HepG2 (cell line): Measurements from ENCODE around the gene RAD54L.

ENCODE experiments used
- JARID2 ChIP-seq: sonication (generic); formaldehyde crosslinking; IDR thresholded peaks from 2 replicates; pipeline ENCODE4 v1.8.1; 2023; ENCODE audit warnings: missing genetic modification reagents, inconsistent platforms; ENCODE audit not compliant: insufficient replicate concordance
- MAZ ChIP-seq, 2 experiments: sonication (generic) in 1 of 2; formaldehyde crosslinking in 1 of 2; IDR thresholded peaks; 2 replicates each; pipeline versions ENCODE4 v1.5.0 to v1.6.1; 2012 to 2020; ENCODE audit warnings: low read depth in 2 of 2, mild to moderate bottlenecking in 2 of 2, borderline replicate concordance in 1 of 2, improper control_type of control experiment in 1 of 2, low read length in 1 of 2, missing genetic modification reagents in 1 of 2, moderate library complexity in 1 of 2
- POLR2G ChIP-seq: fragments of 200-400 bp; formaldehyde crosslinking; IDR thresholded peaks from 2 replicates; pipeline ENCODE4 v1.6.1; 2018; ENCODE audit warnings: mild to moderate bottlenecking, low read depth, low read length, moderate library complexity
- TBP ChIP-seq: sonication (generic); formaldehyde crosslinking; IDR thresholded peaks from 2 replicates; pipeline ENCODE4 v1.5.0; 2020; ENCODE audit warnings: missing genetic modification reagents
- TCF7 ChIP-seq: sonication (generic); IDR thresholded peaks from 2 replicates; pipeline ENCODE4 v1.6.1; 2016; ENCODE audit warnings: antibody characterized with exemption, low read depth
- TEAD2 ChIP-seq: sonication (generic); formaldehyde crosslinking; IDR thresholded peaks from 2 replicates; pipeline ENCODE4 v1.9.0; 2021; ENCODE audit warnings: missing genetic modification reagents
- ZNF34 ChIP-seq: sonication (generic); formaldehyde crosslinking; IDR thresholded peaks from 2 replicates; pipeline ENCODE4 v1.4.0; 2020; ENCODE audit warnings: mild to moderate bottlenecking, missing genetic modification reagents, borderline replicate concordance
- ZSCAN12 ChIP-seq: sonication (generic); formaldehyde crosslinking; IDR thresholded peaks from 2 replicates; pipeline ENCODE4 v1.9.0; 2021; ENCODE audit warnings: mild to moderate bottlenecking, missing genetic modification reagents
- TF ChIP-seq, protein P1 (sequence below): sonication (generic); formaldehyde crosslinking; IDR thresholded peaks from 2 replicates; pipeline ENCODE4 v1.4.0; 2020; ENCODE audit warnings: missing genetic modification reagents
- TF ChIP-seq, protein P2 (sequence below): sonication (generic); formaldehyde crosslinking; IDR thresholded peaks from 2 replicates; pipeline ENCODE4 v1.4.0; 2020; ENCODE audit warnings: mild to moderate bottlenecking, missing genetic modification reagents
- TF ChIP-seq, protein P3 (sequence below): sonication (generic); formaldehyde crosslinking; IDR thresholded peaks from 2 replicates; pipeline ENCODE4 v1.5.0; 2020; ENCODE audit warnings: mild to moderate bottlenecking, missing genetic modification reagents, moderate library complexity
- TF ChIP-seq, protein P4 (sequence below): sonication (generic); formaldehyde crosslinking; IDR thresholded peaks from 2 replicates; pipeline ENCODE4 v1.5.0; 2020; ENCODE audit warnings: missing genetic modification reagents
- TF ChIP-seq, protein P5 (sequence below): sonication (generic); formaldehyde crosslinking; IDR thresholded peaks from 2 replicates; pipeline ENCODE4 v1.4.0; 2020; ENCODE audit warnings: missing genetic modification reagents

- TF ChIP-seq TBP (CRISPR knock-in tag) (no peak), ZNF34 (no peak), MAZ (IDR thresholded peaks at IDR 0.05; ENCODE audit: borderline replicate concordance, low read depth, low read length) (no peak), MAZ (CRISPR knock-in tag; IDR thresholded peaks at IDR 0.05; ENCODE audit: low read depth) (no peak), TCF7 (no peak), POLR2G (no peak), TEAD2 (CRISPR knock-in tag) (no peak), ZSCAN12 (CRISPR knock-in tag) (no peak), JARID2 (CRISPR knock-in tag) (no peak)
- TF ChIP-seq, protein P1, sequence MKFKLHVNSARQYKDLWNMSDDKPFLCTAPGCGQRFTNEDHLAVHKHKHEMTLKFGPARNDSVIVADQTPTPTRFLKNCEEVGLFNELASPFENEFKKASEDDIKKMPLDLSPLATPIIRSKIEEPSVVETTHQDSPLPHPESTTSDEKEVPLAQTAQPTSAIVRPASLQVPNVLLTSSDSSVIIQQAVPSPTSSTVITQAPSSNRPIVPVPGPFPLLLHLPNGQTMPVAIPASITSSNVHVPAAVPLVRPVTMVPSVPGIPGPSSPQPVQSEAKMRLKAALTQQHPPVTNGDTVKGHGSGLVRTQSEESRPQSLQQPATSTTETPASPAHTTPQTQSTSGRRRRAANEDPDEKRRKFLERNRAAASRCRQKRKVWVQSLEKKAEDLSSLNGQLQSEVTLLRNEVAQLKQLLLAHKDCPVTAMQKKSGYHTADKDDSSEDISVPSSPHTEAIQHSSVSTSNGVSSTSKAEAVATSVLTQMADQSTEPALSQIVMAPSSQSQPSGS (CRISPR knock-in tag) = no peak
- TF ChIP-seq, protein P2, sequence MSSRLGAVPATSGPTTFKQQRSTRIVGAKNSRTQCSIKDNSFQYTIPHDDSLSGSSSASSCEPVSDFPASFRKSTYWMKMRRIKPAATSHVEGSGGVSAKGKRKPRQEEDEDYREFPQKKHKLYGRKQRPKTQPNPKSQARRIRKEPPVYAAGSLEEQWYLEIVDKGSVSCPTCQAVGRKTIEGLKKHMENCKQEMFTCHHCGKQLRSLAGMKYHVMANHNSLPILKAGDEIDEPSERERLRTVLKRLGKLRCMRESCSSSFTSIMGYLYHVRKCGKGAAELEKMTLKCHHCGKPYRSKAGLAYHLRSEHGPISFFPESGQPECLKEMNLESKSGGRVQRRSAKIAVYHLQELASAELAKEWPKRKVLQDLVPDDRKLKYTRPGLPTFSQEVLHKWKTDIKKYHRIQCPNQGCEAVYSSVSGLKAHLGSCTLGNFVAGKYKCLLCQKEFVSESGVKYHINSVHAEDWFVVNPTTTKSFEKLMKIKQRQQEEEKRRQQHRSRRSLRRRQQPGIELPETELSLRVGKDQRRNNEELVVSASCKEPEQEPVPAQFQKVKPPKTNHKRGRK (CRISPR knock-in tag) = no peak
- TF ChIP-seq, protein P3, sequence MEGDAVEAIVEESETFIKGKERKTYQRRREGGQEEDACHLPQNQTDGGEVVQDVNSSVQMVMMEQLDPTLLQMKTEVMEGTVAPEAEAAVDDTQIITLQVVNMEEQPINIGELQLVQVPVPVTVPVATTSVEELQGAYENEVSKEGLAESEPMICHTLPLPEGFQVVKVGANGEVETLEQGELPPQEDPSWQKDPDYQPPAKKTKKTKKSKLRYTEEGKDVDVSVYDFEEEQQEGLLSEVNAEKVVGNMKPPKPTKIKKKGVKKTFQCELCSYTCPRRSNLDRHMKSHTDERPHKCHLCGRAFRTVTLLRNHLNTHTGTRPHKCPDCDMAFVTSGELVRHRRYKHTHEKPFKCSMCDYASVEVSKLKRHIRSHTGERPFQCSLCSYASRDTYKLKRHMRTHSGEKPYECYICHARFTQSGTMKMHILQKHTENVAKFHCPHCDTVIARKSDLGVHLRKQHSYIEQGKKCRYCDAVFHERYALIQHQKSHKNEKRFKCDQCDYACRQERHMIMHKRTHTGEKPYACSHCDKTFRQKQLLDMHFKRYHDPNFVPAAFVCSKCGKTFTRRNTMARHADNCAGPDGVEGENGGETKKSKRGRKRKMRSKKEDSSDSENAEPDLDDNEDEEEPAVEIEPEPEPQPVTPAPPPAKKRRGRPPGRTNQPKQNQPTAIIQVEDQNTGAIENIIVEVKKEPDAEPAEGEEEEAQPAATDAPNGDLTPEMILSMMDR (CRISPR knock-in tag) = no peak
- TF ChIP-seq, protein P4, sequence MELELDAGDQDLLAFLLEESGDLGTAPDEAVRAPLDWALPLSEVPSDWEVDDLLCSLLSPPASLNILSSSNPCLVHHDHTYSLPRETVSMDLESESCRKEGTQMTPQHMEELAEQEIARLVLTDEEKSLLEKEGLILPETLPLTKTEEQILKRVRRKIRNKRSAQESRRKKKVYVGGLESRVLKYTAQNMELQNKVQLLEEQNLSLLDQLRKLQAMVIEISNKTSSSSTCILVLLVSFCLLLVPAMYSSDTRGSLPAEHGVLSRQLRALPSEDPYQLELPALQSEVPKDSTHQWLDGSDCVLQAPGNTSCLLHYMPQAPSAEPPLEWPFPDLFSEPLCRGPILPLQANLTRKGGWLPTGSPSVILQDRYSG (CRISPR knock-in tag) = no peak
- TF ChIP-seq, protein P5, sequence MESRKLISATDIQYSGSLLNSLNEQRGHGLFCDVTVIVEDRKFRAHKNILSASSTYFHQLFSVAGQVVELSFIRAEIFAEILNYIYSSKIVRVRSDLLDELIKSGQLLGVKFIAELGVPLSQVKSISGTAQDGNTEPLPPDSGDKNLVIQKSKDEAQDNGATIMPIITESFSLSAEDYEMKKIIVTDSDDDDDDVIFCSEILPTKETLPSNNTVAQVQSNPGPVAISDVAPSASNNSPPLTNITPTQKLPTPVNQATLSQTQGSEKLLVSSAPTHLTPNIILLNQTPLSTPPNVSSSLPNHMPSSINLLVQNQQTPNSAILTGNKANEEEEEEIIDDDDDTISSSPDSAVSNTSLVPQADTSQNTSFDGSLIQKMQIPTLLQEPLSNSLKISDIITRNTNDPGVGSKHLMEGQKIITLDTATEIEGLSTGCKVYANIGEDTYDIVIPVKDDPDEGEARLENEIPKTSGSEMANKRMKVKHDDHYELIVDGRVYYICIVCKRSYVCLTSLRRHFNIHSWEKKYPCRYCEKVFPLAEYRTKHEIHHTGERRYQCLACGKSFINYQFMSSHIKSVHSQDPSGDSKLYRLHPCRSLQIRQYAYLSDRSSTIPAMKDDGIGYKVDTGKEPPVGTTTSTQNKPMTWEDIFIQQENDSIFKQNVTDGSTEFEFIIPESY (CRISPR knock-in tag) = no peak
Measured at GRCh38 chr1:46204406-46204742, 43.2 kb upstream of the RAD54L start.
